GM19468 (cell line): ENCODE measurements around the gene KIF18B.
A peak's percentile ranks its signal among the peaks of the same experiment; 100 is the strongest.

Experiments
- ATAC-seq: cut with Tn5 transposase; IDR thresholded peaks from one replicate; pipeline ENCODE4 v1.9.1; 2021; ENCODE audit warnings: mild to moderate bottlenecking, moderate library complexity, moderate number of reproducible peaks; ENCODE audit not compliant: unreplicated experiment; ENCODE audit errors: extremely low read depth

Gene KIF18B

DNA sequence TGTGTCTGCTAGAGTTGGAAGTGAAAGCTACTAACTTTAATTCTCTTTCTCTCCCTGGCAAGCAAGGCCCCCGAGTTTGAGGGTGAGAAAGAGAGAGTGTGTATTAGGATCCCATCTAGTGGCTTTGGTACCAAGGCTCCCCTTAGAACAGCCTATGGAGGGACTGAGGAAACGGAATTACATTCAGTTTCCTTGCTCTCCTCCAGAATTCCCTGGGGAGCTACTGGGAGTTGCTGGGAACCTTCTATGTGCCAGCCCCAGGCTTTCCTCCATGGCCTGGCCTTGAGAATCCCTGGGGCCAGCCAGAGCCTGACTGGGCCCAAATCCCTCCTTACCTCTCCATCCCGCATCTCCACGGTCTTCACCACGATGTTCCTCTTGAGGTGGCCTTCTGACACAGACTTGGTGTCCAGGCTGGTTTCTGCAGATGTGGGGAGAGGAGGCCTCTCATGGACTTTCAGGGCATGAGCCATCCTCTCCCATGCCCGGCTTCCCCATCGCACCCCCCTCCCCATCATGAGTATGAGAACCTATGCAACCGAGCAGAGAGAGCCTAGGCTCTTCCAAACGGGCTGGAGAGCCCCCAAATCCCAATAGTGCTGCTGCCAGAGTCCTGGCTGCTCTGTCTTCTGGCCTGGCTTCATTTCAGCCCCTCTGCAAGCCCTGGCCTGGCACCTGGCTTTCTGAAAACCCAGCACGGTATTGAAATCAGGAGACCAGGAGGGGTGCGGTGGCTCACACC is 39.7 kb downstream of the KIF18B start:
- ATAC-seq = no peak

- no peak for ATAC-seq
Observed at GRCh38 chr17:44906763-44907728, 40.5 kb downstream of the KIF18B start.

DNA sequence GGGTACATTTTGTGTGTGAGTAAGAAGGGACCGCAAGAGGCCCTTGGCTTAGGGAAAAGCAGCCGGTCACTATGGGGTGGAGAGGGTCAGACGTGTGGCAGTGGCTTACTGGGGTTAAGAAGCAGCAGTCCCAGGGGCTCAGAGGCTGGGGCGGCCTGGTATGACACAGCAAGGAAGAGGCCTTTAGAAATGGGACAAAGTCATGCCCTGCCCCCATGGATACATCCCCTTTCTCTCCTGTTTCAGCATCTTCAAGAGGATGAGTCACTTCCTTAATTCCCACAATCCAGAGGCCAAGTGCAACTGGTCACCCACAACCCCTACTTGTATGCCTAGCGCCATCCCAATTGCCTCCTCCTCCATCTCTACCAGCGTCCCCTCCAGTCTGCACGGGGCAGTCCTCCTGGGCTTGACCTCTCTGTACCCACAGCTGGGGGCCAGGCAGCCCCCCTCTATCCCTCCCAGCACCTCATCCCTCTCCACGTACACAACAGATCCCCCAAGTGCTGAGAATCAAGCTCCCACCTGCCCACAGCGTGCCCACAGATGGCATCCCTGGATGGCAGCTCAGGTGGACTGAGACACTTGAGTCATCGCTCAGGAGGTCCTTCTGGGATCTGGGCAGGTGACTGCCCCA is 41.4 kb downstream of the KIF18B start:
- ATAC-seq = no peak

DNA sequence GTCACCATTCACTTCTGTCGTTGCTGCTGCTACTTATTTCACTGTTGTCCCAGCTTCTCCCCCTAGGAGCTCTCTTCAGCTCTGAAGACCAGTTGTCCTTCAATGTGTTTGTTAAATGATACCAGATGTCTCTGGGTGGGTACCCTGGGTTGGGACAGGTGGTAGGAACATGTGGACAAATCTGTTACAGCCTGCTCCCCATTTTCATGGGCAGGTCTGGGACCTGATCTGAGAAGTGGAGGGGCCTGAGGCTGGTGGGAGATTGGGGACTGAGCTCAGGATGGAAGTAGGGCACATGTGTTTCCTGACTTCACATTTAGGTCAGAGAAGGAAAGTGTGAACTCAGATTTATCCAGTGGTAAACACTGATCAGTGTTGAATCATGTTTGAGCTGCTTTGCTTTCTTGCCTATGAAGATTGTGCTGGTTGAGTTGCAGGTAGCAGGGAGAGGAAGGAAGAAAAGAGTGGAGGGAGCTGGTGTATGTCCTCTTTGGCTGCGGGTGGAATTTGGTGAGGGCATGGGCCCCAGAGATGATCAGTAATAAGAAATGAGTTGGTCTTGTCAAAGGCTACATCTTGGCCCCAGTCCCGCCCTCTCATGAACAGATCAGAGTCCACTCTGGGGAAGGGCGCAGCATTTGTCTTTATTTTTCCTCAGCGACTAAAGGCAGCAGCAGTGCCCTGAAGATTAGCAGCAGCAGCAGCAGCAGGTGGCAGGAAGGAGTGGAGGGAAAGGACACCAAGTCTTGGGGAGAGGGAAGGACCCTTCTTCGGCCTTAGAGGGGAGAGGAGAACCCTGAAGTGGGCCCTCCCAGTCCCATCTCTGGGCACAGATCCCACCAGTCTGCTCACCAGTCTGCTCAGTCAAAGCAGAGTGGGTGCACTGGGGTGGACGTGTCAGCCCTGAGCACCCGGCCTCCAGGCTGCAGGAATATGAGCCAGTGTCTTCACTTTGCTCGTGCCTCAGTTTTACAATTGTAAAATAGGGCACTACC is 42.3 kb downstream of the KIF18B start:
- no peak for ATAC-seq

DNA sequence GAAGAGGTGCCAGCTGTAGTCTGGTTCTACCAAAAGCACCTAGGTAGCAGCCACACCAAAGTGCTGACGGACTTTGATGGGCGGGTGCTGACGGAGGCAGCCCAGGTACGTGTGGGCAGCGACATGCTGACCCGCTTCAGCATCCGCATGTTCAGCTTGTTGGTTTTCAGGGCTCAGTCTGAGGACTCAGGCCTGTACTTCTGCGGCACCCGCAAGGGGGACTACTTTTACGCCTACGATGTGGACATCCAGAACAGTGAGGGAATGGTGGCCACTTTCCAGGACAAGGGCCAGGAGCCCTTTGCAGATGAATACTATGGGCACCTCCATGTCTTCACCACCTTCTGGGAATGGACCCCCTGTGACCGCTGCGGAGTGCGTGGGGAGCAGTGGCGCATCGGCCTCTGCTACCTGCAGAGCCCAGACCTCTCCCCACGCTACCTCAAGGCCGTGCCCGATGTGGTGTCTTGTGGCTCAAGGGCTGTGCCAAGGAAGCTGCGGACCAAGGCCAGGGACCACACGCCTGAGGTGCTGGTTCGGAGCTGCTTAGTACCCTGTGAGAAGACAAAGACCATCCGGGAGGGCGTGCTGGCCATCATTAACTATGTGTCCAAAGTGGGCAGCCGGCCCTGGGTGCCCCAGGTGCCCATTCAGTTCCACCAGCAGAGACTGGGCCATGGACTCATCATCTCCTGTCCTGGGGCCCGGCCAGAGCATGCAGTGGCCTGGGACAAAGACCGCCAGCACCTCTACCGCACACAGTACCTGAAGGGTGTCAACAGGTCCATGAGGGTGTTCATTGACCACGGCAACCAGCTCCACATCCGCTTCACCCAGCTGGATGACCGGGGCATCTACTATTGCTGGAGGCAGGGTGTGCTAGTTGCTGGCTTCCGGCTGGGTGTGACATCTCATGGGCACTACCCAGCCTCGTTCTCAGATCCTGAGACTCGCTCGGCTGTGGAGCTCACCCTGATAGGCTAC is 43.3 kb downstream of the KIF18B start:
- ATAC-seq = no peak

GRCh38 chr17:44903012-44903685 is 44.4 kb downstream of the KIF18B start:
- no peak for ATAC-seq

- no peak for ATAC-seq
Observed at GRCh38 chr17:44902135-44902760, 45.3 kb downstream of the KIF18B start.

DNA sequence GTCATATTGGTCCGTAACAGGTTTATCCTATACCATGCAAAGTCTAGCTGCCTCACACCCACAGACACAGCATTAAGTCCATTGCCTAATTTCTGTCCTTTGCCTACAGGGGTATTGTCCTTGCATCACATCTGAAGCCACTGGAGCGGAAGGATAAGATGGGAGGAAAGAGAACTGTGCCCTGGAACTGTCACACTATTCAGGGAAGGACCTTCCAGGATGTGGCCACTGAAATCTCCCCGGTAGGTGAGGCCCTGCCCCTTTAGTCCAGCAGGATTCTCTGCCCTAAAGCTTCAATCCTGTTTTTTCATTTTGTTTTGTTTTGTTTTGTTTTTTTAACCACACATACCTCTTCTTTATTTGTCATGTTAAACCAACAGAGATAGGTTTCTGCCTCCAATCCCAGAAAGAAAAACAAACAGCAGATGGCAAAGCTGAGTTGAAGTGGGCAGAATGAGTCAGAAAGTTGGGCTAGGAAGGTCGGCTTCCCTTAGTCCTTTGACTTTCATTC is 46.1 kb downstream of the KIF18B start:
- ATAC-seq = no peak

DNA sequence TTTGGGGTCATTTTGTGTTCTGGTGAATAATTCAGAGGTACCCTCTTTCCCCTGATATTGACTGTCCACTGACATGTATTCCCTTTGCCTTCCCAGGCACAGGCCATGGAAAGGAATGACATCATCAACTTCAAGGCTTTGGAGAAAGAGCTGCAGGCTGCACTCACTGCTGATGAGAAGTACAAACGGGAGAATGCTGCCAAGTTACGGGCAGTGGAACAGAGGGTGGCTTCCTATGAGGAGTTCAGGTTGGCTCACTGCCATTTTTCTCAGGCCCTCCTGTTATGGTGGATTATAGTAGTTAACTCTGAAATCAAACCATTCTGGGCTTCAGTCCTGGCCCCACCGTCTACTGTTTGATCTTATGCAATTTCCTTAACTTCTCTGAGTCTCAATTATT is 46.7 kb downstream of the KIF18B start:
- no peak for ATAC-seq

DNA sequence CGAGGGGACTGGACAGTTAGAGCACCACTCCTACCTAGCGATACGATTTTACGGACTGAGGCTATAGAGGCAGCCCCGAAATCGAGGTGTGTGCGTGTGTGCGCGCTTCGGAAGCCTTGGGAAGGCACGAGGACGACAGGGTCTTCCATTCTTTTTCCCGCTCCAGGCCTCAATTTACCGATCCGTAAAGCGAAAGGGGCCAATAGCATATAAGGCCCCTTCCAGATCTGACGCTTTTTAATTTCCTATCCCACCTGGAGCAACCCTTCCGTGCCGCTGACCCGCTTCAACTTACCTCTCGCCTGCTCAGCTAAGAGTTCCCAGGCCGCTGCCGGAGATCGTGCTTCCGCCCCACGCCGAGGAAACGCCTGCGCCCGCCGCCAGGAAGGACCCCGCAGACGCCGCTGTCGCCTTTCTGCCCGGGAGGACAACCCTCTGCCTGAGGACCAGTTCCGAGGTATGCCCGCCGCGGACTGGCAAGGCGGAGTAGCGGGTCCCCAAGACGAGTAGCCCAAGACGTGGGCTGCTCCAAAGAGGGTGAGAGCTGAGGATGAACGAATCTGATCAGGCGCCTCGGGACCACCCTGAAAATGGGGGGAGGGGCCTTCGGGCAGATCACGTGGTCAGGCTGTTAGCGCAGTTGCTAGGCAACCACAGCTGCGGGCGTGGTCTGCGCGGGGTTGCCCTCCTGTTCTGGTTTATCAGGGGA is 48.3 kb downstream of the KIF18B start, which contains the start of gene EFTUD2:
EFTUD2 (minus strand) TSS at position 372 of the 709 bp plus-strand sequence. CDS start 4,924 bp downstream, outside the sequence.
- peak; percentile 38 for ATAC-seq

DNA sequence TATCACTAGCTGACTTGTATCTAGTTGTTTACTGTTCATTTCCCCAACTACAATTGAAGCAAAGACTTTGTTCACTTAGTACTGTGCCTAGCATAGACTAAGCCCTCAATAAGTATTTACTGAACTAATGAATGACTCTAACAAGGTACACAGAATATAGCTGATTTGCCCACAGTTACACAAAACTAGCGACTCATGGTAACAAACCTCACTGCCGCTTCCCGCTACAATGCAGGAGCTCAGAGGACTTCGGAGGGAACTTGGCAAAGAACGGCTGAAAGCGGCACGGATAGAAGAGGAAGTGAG is 48.9 kb downstream of the KIF18B start:
- no peak for ATAC-seq

DNA sequence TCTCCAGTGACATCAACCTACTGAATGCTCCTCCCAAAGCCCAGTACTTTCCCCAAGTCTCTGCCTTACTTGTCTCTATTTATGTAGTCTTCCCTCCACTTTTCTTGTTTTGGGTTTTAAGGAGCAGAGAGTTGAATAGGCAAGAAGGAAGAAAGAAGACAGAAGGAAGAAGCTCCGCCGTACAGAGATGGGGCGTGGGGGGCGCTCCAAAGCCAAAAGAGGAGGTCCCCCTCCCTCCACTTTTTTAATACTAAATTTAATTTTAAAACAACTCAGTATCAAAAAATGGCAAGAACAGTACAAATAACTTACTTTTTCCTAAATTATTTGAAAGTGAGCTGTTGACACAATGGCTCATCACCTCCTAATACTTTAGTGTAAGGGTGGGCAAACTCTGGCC is 52.9 kb downstream of the KIF18B start:
- ATAC-seq = no peak

DNA sequence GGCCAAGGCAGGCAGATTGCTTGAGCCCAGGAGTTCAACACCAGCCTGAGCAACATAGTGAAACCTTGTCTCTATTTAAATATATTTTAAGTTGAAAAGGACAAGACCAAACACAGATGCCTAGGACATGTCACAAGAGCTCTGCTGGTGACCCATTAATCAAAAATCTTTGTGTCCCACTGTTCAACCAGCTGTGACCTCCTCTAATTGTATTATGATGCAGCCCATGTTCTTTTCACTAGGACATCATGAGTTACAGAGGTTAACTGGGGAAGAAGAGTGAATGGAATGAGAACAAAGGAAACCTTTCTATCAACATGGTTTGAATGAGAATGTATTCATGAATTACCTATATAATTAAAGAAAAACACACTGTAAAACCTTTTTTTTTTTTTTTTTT is 55.3 kb downstream of the KIF18B start:
- ATAC-seq = no peak

- no peak for ATAC-seq
Observed at GRCh38 chr17:44889003-44889402, 58.6 kb downstream of the KIF18B start.

DNA sequence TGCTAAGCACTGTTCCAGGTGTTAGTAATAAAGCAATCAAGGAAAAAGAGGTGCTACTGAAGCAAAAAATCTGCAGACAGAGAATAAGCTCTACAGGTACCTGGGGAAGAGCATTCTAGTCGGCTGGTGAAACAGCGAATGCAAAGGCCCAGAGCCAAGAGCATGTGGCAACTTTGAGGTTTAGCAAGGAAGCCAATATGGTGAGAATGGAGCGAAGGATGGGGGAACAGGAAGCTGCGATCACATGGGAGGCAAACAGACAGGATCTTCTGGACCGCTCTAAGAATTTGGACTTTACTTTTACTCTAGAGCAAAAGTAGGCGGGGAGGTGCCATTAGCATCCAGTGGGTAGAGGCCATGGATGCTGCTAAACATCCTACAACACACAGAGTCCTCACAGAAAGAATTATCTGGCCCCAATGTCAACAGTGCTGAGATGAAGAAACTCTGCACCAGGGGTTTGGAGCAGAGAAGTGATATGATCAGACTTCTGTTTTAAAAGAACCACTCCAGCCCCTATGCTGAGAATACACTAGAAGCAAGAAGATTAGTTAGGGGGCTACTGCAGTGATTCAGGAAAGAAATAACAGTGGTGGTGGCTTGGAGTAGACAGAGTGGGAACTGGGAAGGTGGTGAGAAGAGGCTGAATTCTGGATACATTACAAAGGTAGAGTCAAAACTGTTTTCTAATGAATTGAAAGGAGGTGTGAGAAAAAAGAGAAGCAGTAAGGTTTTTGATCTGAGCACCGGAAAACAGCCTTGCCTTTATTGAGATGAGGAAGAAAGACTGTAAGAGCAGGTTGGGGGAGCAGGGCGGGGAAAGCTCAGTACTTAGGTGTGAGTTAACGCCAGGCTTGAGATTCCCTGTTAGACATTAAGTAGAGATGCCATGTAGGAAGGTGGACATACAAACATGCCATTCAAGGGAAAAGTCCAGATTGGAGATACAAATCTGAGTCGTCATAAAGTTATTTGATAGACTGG is 59.3 kb downstream of the KIF18B start:
- ATAC-seq = no peak

GRCh38 chr17:44887016-44887415 is 60.6 kb downstream of the KIF18B start:
- no peak for ATAC-seq
